ENCODE data around the gene RASA1. TPM values are rescaled to one million over a fixed set of nuclear protein-coding genes. Genes with fewer than 3 reads are reported as not detected.

The RASA1 gene
- total and polyA plus RNA-seq, 2 donors from 2014 or later = 9.9 to 25.5 TPM

DNA sequence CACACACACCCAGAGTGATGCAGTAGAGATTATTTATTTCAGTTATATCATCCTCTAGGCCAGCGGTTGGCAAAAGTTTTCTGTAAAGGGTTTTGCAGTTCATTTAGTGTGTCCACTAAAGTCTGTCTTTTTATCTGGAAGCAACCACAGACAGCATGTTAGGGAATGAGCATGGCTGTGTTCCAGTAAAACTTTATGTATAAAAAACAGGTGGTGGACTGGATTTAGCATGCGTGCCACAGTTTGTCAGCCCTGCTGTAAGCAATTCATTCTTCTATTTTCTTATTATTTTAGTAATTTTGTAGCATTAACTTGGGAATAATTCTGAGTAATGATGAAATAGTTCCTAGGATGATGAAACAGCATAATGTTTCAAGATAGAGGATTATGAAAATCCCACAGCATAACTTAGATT is 93.4 kb downstream of the RASA1 start:
- Histone ChIP-seq H3K27me3 (ENCODE audit: control insufficient read depth, insufficient read depth, low read length) (no peaks in the 10 kb centered on the region), H3K9me3 (ENCODE audit: control insufficient read depth in 2 of 3, insufficient read depth in 1 of 3, low read length in 3 of 3) (no peaks in the 10 kb centered on the region), H3K4me1 (ENCODE audit: control insufficient read depth in 2 of 3, insufficient read depth in 2 of 3, low read depth in 1 of 3, low read length in 3 of 3) (no peaks in the 10 kb centered on the region), H3K27ac (ENCODE audit: low read depth in 2 of 2, low read length in 2 of 2) (no peak overlapping the region), H3K36me3 (ENCODE audit: control insufficient read depth in 2 of 3, insufficient read depth in 3 of 3, low read length in 3 of 3) (peaks cover 2 to 6% (median 5%) of the 10 kb centered on the region in 3 donors), H3K9ac (ENCODE audit: low read length in 3 of 3) (no peak overlapping the region), H3K4me3 (ENCODE audit: low read length in 3 of 3) (no peak overlapping the region)
- intact Hi-C loops (cut with DNase I) = no loop called here
- TF ChIP-seq, protein P1, sequence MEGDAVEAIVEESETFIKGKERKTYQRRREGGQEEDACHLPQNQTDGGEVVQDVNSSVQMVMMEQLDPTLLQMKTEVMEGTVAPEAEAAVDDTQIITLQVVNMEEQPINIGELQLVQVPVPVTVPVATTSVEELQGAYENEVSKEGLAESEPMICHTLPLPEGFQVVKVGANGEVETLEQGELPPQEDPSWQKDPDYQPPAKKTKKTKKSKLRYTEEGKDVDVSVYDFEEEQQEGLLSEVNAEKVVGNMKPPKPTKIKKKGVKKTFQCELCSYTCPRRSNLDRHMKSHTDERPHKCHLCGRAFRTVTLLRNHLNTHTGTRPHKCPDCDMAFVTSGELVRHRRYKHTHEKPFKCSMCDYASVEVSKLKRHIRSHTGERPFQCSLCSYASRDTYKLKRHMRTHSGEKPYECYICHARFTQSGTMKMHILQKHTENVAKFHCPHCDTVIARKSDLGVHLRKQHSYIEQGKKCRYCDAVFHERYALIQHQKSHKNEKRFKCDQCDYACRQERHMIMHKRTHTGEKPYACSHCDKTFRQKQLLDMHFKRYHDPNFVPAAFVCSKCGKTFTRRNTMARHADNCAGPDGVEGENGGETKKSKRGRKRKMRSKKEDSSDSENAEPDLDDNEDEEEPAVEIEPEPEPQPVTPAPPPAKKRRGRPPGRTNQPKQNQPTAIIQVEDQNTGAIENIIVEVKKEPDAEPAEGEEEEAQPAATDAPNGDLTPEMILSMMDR (IDR thresholded peaks at IDR 0.05; ENCODE audit: borderline replicate concordance, extremely low read depth, insufficient read depth) = no peak
- FAIRE-seq (no peak), DNase-seq (no peak)

DNA sequence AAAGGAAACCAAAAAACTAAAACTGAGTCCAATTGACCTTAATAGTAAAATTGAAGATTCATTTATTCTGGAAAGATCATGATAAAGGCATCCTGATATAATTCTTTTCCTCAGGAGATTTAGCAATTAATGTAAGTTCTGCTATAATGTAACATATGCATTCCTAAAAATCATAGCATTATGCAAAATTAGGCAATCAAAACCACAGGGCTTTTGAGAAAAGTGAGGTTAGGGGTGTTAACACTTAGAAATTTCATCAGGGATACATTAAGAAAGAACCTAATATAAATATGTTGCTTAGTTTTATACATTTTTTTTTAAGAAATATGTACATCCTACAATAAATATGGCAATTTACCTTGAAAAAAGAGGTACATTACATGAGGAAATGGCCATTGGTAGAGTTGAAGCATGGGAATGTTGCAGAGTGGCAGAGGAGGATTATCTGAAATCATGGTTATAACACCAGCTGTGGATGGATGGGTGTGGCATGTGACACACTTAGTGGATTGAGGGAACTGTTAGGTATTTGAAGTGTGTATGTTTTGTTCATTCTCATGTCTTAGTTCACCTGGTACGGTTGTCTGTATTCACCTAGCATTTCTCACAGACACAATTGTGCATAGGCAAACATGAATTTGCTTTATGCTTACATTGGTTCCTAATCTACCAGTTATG is 94.0 kb downstream of the RASA1 start:
- intact Hi-C loops (cut with DNase I) = no loop called here
- no peak overlapping the region for H3K9ac ChIP-seq (ENCODE audit: low read length in 3 of 3)
- no peak overlapping the region for H3K4me3 ChIP-seq (ENCODE audit: low read length in 3 of 3)
- no peaks in the 10 kb centered on the region for H3K27me3 ChIP-seq (ENCODE audit: control insufficient read depth, insufficient read depth, low read length)
- no peaks in the 10 kb centered on the region for H3K9me3 ChIP-seq (ENCODE audit: control insufficient read depth in 2 of 3, insufficient read depth in 1 of 3, low read length in 3 of 3)
- DNase-seq = no peak
- H3K4me1 ChIP-seq (ENCODE audit: control insufficient read depth in 2 of 3, insufficient read depth in 2 of 3, low read depth in 1 of 3, low read length in 3 of 3) = no peaks in the 10 kb centered on the region
- H3K36me3 ChIP-seq (ENCODE audit: control insufficient read depth in 2 of 3, insufficient read depth in 3 of 3, low read length in 3 of 3) = peaks cover 2 to 6% (median 5%) of the 10 kb centered on the region in 3 donors
- H3K27ac ChIP-seq (ENCODE audit: low read depth in 2 of 2, low read length in 2 of 2) = no peak overlapping the region
- FAIRE-seq = no peak
- TF ChIP-seq, protein P1 (IDR thresholded peaks at IDR 0.05; ENCODE audit: borderline replicate concordance, extremely low read depth, insufficient read depth) = no peak

GRCh38 chr5:87367243-87367642 is 99.6 kb downstream of the RASA1 start:
- no peak overlapping the region for H3K9ac ChIP-seq (ENCODE audit: low read length in 3 of 3)
- peaks cover 0 to 10% (median 6%) of the 10 kb centered on the region in 3 donors for H3K36me3 ChIP-seq (ENCODE audit: control insufficient read depth in 2 of 3, insufficient read depth in 3 of 3, low read length in 3 of 3)
- H3K27me3 ChIP-seq (ENCODE audit: control insufficient read depth, insufficient read depth, low read length) = no peaks in the 10 kb centered on the region
- TF ChIP-seq, protein P1 (IDR thresholded peaks at IDR 0.05; ENCODE audit: borderline replicate concordance, extremely low read depth, insufficient read depth) = no peak
- DNase-seq (no peak), FAIRE-seq (no peak)
- intact Hi-C loops (cut with DNase I) = no loop called here
- no peaks in the 10 kb centered on the region for H3K4me1 ChIP-seq (ENCODE audit: control insufficient read depth in 2 of 3, insufficient read depth in 2 of 3, low read depth in 1 of 3, low read length in 3 of 3)
- H3K4me3 ChIP-seq (ENCODE audit: low read length in 3 of 3) = no peak overlapping the region
- H3K27ac ChIP-seq (ENCODE audit: low read depth in 2 of 2, low read length in 2 of 2) = no peak overlapping the region
- H3K9me3 ChIP-seq (ENCODE audit: control insufficient read depth in 2 of 3, insufficient read depth in 1 of 3, low read length in 3 of 3) = no peaks in the 10 kb centered on the region
